ENCODE measurements around the gene USP20.
"Not testable (repeated sequence)": the region's sequence is repeated elsewhere in the genome, so short reads cannot be mapped to it uniquely, and the experiment has no call there.

USP20 gene

DNA sequence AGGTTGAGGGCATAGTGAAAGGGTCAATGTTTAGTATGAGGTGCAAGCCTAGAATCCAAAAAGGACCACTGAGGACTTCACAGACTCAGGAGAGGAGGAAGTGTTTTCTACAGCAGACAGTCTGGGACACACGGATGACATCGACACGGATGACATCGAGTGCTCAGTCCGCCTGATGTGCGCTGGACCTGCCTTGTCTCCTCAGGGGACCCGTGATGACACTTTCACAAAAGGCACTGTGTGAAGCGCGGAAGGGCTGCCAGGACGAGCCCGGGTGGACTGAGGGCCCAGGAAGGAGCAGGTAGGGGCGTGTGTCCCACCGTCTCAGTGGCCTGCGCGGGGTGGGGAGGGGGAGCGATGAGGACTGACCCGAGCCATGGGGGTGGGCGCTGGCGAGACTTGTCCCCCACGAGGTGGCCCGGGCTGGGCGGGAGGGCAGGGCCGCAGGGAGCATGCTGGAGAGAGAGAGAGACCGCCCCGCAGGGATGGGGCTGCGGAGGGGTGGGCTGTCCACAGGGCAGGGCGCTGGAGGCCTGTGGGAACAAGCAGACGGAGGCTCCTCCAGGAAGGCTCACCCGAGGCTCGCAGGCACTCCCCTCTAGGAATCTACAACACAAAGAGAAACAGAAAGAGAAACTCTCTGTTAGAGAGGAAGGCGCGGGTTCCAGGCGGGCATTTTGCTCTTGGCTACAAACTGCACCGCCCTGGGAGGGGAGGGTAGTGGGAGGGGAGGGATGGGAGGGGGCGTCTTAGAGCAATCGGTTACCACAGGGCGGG lies 54.9 kb downstream of the USP20 start:
- H2BK120ac ChIP-seq (ENCODE audit: low read depth, low read length), result no peak overlapping the region
- no peak overlapping the region for H2BK15ac ChIP-seq (replicated peaks; ENCODE audit: low read depth)
- peak overlapping the region; percentile 88 for H3K18ac ChIP-seq (ENCODE audit: low read length)
- H3K23ac ChIP-seq (ENCODE audit: low read length), result peak overlapping the region; percentile 89
- H3K56ac ChIP-seq (ENCODE audit: low read length), result peak overlapping the region; percentile 82
- WGBS (ENCODE audit: extremely low coverage, insufficient coverage, low lambda C conversion rate), result no CpG with 5 or more reads among the region's 37 CpGs
- no peaks in the 10 kb centered on the region for H3K79me2 ChIP-seq (ENCODE audit: control insufficient read depth, insufficient read depth, low read length)
- H3K36me3 ChIP-seq (ENCODE audit: control insufficient read depth, insufficient read depth, low read length), result no peaks in the 10 kb centered on the region
- H3K4me3 ChIP-seq (ENCODE audit: low read length), result peak overlapping the region; percentile 35
- H4K5ac ChIP-seq (ENCODE audit: low read length), result no peak overlapping the region
- peak overlapping the region; percentile 63 for H3K9ac ChIP-seq (ENCODE audit: low read length)
- peak overlapping the region; percentile 30 for H2AK5ac ChIP-seq (ENCODE audit: low read length)
- H3K27me3 ChIP-seq (ENCODE audit: insufficient read depth, low read length, poor library complexity), result no peaks in the 10 kb centered on the region
- peak overlapping the region; percentile 14 for H4K8ac ChIP-seq (ENCODE audit: low read depth, low read length)
- no peak overlapping the region for H3K4ac ChIP-seq (ENCODE audit: low read depth, low read length)
- DNase-seq, result peak; percentile 71
- H3K27ac ChIP-seq (ENCODE audit: low read depth, low read length), result no peak overlapping the region
- peaks cover 6% of the 10 kb centered on the region for H3K4me1 ChIP-seq (ENCODE audit: control insufficient read depth, low read depth, low read length)
- H3K79me1 ChIP-seq (ENCODE audit: low read length), result no peaks in the 10 kb centered on the region
- H2BK5ac ChIP-seq (ENCODE audit: low read length), result no peak overlapping the region
- H3K4me2 ChIP-seq (ENCODE audit: low read length), result peak overlapping the region; percentile 64

DNA sequence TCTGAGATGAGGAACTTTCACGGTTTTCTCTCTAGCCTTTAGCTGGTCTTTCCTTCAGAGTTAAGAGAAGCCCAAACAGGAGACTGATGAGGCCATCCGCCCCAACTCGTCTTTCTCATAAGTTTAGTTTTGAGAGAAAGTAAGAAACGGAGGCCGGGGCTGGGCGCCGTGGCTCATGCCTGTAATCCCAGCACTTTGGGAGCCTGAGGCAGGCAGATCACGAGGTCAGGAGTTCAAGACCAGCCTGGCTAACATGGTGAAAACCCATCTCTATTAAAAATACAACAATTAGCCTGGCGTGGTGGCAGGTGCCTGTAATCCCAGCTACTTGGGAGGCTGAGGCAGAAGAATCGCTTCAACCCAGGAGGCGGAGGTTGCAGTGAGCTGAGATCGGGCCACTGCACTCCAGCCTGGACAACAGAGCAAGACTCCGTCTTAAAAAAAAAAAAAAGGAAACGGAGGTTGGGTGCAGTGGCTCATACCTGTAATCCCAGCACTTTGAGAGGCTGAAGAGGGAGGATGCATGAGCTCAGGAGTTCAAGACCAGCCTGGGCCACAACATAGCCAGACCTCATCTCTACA lies 55.6 kb downstream of the USP20 start:
- not testable (repeated sequence) for H3K4me3 ChIP-seq (ENCODE audit: low read length); H3K4me2 ChIP-seq (ENCODE audit: low read length); H3K79me1 ChIP-seq (ENCODE audit: low read length); DNase-seq; H3K79me2 ChIP-seq (ENCODE audit: control insufficient read depth, insufficient read depth, low read length); H4K8ac ChIP-seq (ENCODE audit: low read depth, low read length); H4K5ac ChIP-seq (ENCODE audit: low read length); H2BK5ac ChIP-seq (ENCODE audit: low read length); H3K27ac ChIP-seq (ENCODE audit: low read depth, low read length); H3K4ac ChIP-seq (ENCODE audit: low read depth, low read length); H2BK120ac ChIP-seq (ENCODE audit: low read depth, low read length); H2BK15ac ChIP-seq (replicated peaks; ENCODE audit: low read depth); H3K4me1 ChIP-seq (ENCODE audit: control insufficient read depth, low read depth, low read length); H3K9ac ChIP-seq (ENCODE audit: low read length); H3K27me3 ChIP-seq (ENCODE audit: insufficient read depth, low read length, poor library complexity); H3K36me3 ChIP-seq (ENCODE audit: control insufficient read depth, insufficient read depth, low read length); H3K23ac ChIP-seq (ENCODE audit: low read length); H2AK5ac ChIP-seq (ENCODE audit: low read length)
- Histone ChIP-seq H3K18ac (ENCODE audit: low read length) (peak overlapping the region; percentile 88), H3K56ac (ENCODE audit: low read length) (peak overlapping the region; percentile 82)
- WGBS (ENCODE audit: extremely low coverage, insufficient coverage, low lambda C conversion rate), result no CpG with 5 or more reads among the region's 14 CpGs

GRCh38 chr9:129891569-129891968 lies 56.3 kb downstream of the USP20 start:
- H3K56ac ChIP-seq (ENCODE audit: low read length), result no peak overlapping the region
- H3K36me3 ChIP-seq (ENCODE audit: control insufficient read depth, insufficient read depth, low read length), result no peaks in the 10 kb centered on the region
- H4K8ac ChIP-seq (ENCODE audit: low read depth, low read length), result no peak overlapping the region
- H3K4me1 ChIP-seq (ENCODE audit: control insufficient read depth, low read depth, low read length), result peaks cover 3% of the 10 kb centered on the region
- no peak overlapping the region for H3K4ac ChIP-seq (ENCODE audit: low read depth, low read length)
- no peak overlapping the region for H3K18ac ChIP-seq (ENCODE audit: low read length)
- no peak overlapping the region for H3K4me2 ChIP-seq (ENCODE audit: low read length)
- no peaks in the 10 kb centered on the region for H3K27me3 ChIP-seq (ENCODE audit: insufficient read depth, low read length, poor library complexity)
- DNase-seq, result no peak
- no peak overlapping the region for H2AK5ac ChIP-seq (ENCODE audit: low read length)
- no peaks in the 10 kb centered on the region for H3K79me2 ChIP-seq (ENCODE audit: control insufficient read depth, insufficient read depth, low read length)
- H3K23ac ChIP-seq (ENCODE audit: low read length), result no peak overlapping the region
- no peak overlapping the region for H2BK15ac ChIP-seq (replicated peaks; ENCODE audit: low read depth)
- H2BK5ac ChIP-seq (ENCODE audit: low read length), result no peak overlapping the region
- H3K4me3 ChIP-seq (ENCODE audit: low read length), result no peak overlapping the region
- no peak overlapping the region for H4K5ac ChIP-seq (ENCODE audit: low read length)
- no peaks in the 10 kb centered on the region for H3K79me1 ChIP-seq (ENCODE audit: low read length)
- no peak overlapping the region for H2BK120ac ChIP-seq (ENCODE audit: low read depth, low read length)
- no peak overlapping the region for H3K27ac ChIP-seq (ENCODE audit: low read depth, low read length)
- no CpG with 5 or more reads among the region's 4 CpGs for WGBS (ENCODE audit: extremely low coverage, insufficient coverage, low lambda C conversion rate)
- H3K9ac ChIP-seq (ENCODE audit: low read length), result no peak overlapping the region

DNA sequence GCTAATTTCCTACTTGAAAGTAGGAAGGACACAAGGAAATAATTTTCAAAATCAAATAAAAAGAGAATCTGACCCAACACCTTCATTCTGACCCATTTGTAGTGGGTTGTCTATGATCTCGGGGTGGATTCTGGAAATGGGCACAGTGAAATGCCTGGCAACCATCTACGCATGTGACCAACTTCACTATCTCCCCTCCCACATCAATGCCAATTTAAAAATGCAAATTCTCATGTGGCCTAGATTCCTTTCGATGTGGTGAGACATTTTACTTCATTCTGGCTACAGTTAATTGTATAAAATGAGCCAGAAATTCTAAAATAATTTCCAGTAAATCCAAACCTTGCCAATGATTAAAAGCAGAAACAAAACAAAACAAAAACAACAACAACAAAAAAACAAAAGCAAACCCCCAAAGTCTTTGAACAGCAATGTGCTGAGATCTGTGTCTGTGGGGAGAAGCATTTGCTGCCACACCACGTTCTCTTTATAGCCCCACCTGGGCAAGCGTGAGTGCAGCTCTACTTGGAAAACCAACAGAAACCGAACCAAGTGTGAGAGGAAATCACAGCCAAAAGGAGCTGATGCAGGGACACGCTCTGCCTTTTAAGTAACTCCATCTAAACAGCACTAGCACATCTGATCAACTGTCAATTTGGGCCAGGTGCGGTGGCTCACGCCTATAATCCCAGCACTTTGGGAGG lies 59.0 kb downstream of the USP20 start:
- Histone ChIP-seq H3K9ac (ENCODE audit: low read length) (no peak overlapping the region), H3K4me3 (ENCODE audit: low read length) (no peak overlapping the region), H3K4me2 (ENCODE audit: low read length) (no peak overlapping the region), H2BK5ac (ENCODE audit: low read length) (no peak overlapping the region), H3K56ac (ENCODE audit: low read length) (no peak overlapping the region), H2BK15ac (replicated peaks; ENCODE audit: low read depth) (no peak overlapping the region), H3K23ac (ENCODE audit: low read length) (no peak overlapping the region), H4K5ac (ENCODE audit: low read length) (no peak overlapping the region), H3K79me2 (ENCODE audit: control insufficient read depth, insufficient read depth, low read length) (no peaks in the 10 kb centered on the region), H3K4ac (ENCODE audit: low read depth, low read length) (no peak overlapping the region), H3K27ac (ENCODE audit: low read depth, low read length) (no peak overlapping the region), H3K36me3 (ENCODE audit: control insufficient read depth, insufficient read depth, low read length) (no peaks in the 10 kb centered on the region), H3K18ac (ENCODE audit: low read length) (no peak overlapping the region), H3K79me1 (ENCODE audit: low read length) (no peaks in the 10 kb centered on the region), H4K8ac (ENCODE audit: low read depth, low read length) (no peak overlapping the region), H2AK5ac (ENCODE audit: low read length) (no peak overlapping the region), H3K27me3 (ENCODE audit: insufficient read depth, low read length, poor library complexity) (no peaks in the 10 kb centered on the region), H2BK120ac (ENCODE audit: low read depth, low read length) (no peak overlapping the region), H3K4me1 (ENCODE audit: control insufficient read depth, low read depth, low read length) (peaks cover 3% of the 10 kb centered on the region)
- no peak for DNase-seq
- no CpG with 5 or more reads among the region's 9 CpGs for WGBS (ENCODE audit: extremely low coverage, insufficient coverage, low lambda C conversion rate)

GRCh38 chr9:129895376-129896268 lies 60.4 kb downstream of the USP20 start:
- H3K4me2 ChIP-seq (ENCODE audit: low read length), result no peak overlapping the region
- H3K4me3 ChIP-seq (ENCODE audit: low read length), result no peak overlapping the region
- no peak overlapping the region for H2AK5ac ChIP-seq (ENCODE audit: low read length)
- H3K23ac ChIP-seq (ENCODE audit: low read length), result no peak overlapping the region
- H3K79me2 ChIP-seq (ENCODE audit: control insufficient read depth, insufficient read depth, low read length), result no peaks in the 10 kb centered on the region
- H4K5ac ChIP-seq (ENCODE audit: low read length), result no peak overlapping the region
- H2BK5ac ChIP-seq (ENCODE audit: low read length), result no peak overlapping the region
- no peaks in the 10 kb centered on the region for H3K27me3 ChIP-seq (ENCODE audit: insufficient read depth, low read length, poor library complexity)
- H3K4ac ChIP-seq (ENCODE audit: low read depth, low read length), result no peak overlapping the region
- H3K18ac ChIP-seq (ENCODE audit: low read length), result no peak overlapping the region
- no peak overlapping the region for H2BK120ac ChIP-seq (ENCODE audit: low read depth, low read length)
- H3K27ac ChIP-seq (ENCODE audit: low read depth, low read length), result no peak overlapping the region
- DNase-seq, result no peak
- no peak overlapping the region for H3K9ac ChIP-seq (ENCODE audit: low read length)
- WGBS (ENCODE audit: extremely low coverage, insufficient coverage, low lambda C conversion rate), result no CpG with 5 or more reads among the region's 17 CpGs
- no peak overlapping the region for H3K56ac ChIP-seq (ENCODE audit: low read length)
- H3K36me3 ChIP-seq (ENCODE audit: control insufficient read depth, insufficient read depth, low read length), result no peaks in the 10 kb centered on the region
- no peaks in the 10 kb centered on the region for H3K79me1 ChIP-seq (ENCODE audit: low read length)
- no peak overlapping the region for H4K8ac ChIP-seq (ENCODE audit: low read depth, low read length)
- H3K4me1 ChIP-seq (ENCODE audit: control insufficient read depth, low read depth, low read length), result no peaks in the 10 kb centered on the region
- H2BK15ac ChIP-seq (replicated peaks; ENCODE audit: low read depth), result no peak overlapping the region

All from mesendoderm (in vitro differentiated cells).